ENCODE measurements around the gene FGD6.

- TF ChIP-seq CTCF (conservative IDR thresholded peaks at IDR 0.05; ENCODE audit: low read depth, low read length) (no peak), EZH2 (IDR thresholded peaks at IDR 0.05; ENCODE audit: low read length, unreplicated experiment) (no peak), EZH2phosphoT487 (IDR thresholded peaks at IDR 0.05; ENCODE audit: borderline replicate concordance, low read length) (no peak)
Measured at GRCh38 chr12:95204141-95204866, 13.0 kb downstream of the FGD6 start.
